Mammary epithelial cell (primary cell): ENCODE measurements around the gene HPS1.

Experiments
- EZH2 ChIP-seq: IDR thresholded peaks from 2 replicates; pipeline ENCODE4 v1.6.1; 2012; ENCODE audit warnings: low read length, inconsistent platforms, borderline replicate concordance
- TF ChIP-seq, protein P1 (sequence below), 2 donors: IDR thresholded peaks in 1 of 2; conservative IDR thresholded peaks in 1 of 2; 2 replicates each; pipeline ENCODE4 v1.5.1; 2011 to 2012; ENCODE audit warnings: inconsistent platforms in 2 of 2, low read length in 2 of 2, mild to moderate bottlenecking in 2 of 2, control low read depth in 1 of 2, low read depth in 1 of 2; ENCODE audit not compliant: insufficient read depth in 1 of 2; ENCODE audit errors: extremely low read depth in 1 of 2

- TF ChIP-seq, protein P1, sequence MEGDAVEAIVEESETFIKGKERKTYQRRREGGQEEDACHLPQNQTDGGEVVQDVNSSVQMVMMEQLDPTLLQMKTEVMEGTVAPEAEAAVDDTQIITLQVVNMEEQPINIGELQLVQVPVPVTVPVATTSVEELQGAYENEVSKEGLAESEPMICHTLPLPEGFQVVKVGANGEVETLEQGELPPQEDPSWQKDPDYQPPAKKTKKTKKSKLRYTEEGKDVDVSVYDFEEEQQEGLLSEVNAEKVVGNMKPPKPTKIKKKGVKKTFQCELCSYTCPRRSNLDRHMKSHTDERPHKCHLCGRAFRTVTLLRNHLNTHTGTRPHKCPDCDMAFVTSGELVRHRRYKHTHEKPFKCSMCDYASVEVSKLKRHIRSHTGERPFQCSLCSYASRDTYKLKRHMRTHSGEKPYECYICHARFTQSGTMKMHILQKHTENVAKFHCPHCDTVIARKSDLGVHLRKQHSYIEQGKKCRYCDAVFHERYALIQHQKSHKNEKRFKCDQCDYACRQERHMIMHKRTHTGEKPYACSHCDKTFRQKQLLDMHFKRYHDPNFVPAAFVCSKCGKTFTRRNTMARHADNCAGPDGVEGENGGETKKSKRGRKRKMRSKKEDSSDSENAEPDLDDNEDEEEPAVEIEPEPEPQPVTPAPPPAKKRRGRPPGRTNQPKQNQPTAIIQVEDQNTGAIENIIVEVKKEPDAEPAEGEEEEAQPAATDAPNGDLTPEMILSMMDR (conservative IDR thresholded peaks at IDR 0.05 in 1 of 2, IDR thresholded peaks at IDR 0.05 in 1 of 2; ENCODE audit: extremely low read depth in 1 of 2, insufficient read depth in 1 of 2, low read depth in 1 of 2, low read length in 2 of 2) = no peak
- no peak for TF ChIP-seq EZH2
Measured at GRCh38 chr10:98382691-98383101, 64.0 kb downstream of the HPS1 start.
